Right lobe of liver (tissue), 6 donors: ENCODE results near the gene UROC1. TPM values are rescaled to one million over a fixed set of nuclear protein-coding genes. Genes with fewer than 3 reads are reported as not detected.
A peak's percentile ranks its signal among the peaks of the same experiment; 100 is the strongest.

Source experiments
- ATAC-seq, 4 donors: fragments of 200-7000 bp; cut with Tn5 transposase; one replicate each; pipeline ENCODE4 v1.9.1; 2020; ENCODE audit warnings: mild to moderate bottlenecking in 4 of 4, moderate library complexity in 4 of 4
- DNase-seq, 3 donors: peaks; one replicate each; pipeline ENCODE4 v3.0.0-alpha.2; 2020
- H3K27ac ChIP-seq, 3 donors: fragments of 200-600 bp; one replicate each; pipeline ENCODE4 v1.8.0; 2022
- H3K27me3 ChIP-seq, 2 donors: fragments of 200-600 bp; one replicate each; pipeline ENCODE4 v1.8.0; 2022
- H3K36me3 ChIP-seq, 4 donors: fragments of 200-600 bp; sonication (generic) in 1 of 4; one replicate each; pipeline versions ENCODE4 v1.5.1 to v1.8.0; 2017 to 2022; ENCODE audit warnings: control low read depth in 1 of 4
- H3K4me1 ChIP-seq, 4 donors: fragments of 200-600 bp; sonication (generic) in 1 of 4; one replicate each; pipeline versions ENCODE4 v1.5.1 to v1.8.0; 2017 to 2022; ENCODE audit warnings: control low read depth in 1 of 4
- H3K4me3 ChIP-seq, 3 donors: fragments of 200-600 bp; one replicate each; pipeline ENCODE4 v1.8.0; 2022
- H3K9me3 ChIP-seq, 4 donors: fragments of 200-600 bp; sonication (generic) in 1 of 4; one replicate each; pipeline versions ENCODE4 v1.5.1 to v1.8.0; 2017 to 2022; ENCODE audit warnings: control low read depth in 1 of 4
- CTCF ChIP-seq, 4 donors: fragments of 200-600 bp in 3 of 4; fragments of 450-650 bp in 1 of 4; IDR thresholded peaks; one replicate each; pipeline versions ENCODE4 v1.5.1 to v1.8.0; 2016 to 2022; ENCODE audit warnings: antibody characterized with exemption in 4 of 4, mild to moderate bottlenecking in 2 of 4
- POLR2A ChIP-seq: fragments of 450-650 bp; IDR thresholded peaks from one replicate; pipeline ENCODE4 v1.6.1; 2017; ENCODE audit warnings: antibody characterized with exemption, mild to moderate bottlenecking
- WGBS: methylation state at CpG from one replicate; pipeline ENCODE4 v1.1.6; 2018; ENCODE audit warnings: low coverage, low lambda C conversion rate; ENCODE audit not compliant: insufficient coverage; ENCODE audit errors: missing lambda C conversion rate; 5-methylcytosine and 5-hydroxymethylcytosine counted together
- intact Hi-C, 2 donors: fragments of 100-400 bp; cut with DNase I; formaldehyde crosslinking; loops; one replicate each; pipeline versions ENCODE4 v1.11.2 to v1.14.1; 2022
- total RNA-seq, 6 experiments: library from RNA; depleted of rRNA in 2 of 6; stranded (reverse); fragments of >200 nt in 2 of 6; fragmentation: NEBNext Ultra II Directional in 3 of 6; extraction: Animal tissue kit (Norgen Biotek cat#: 25700) in 3 of 6; gene quantifications; one replicate each; pipeline versions ENCODE4 v1.1.0 to v1.2.4, GENCODE V29; 2016 to 2023
- donor health status: DM: no; HTN: yes; CAD: no.
- donor health status: DM: no; HTN: no; CAD: no.
- donor health status: DM: no; HTN: no; CAD: no.
- donor health status: DM: no; HTN: yes; CAD: no.
- donor health status: DM: no; HTN: yes; CAD: no.

The UROC1 gene
- total RNA-seq, 6 experiments from 2014 or later: 15.1 to 101 (median 55.8) TPM

- DNase-seq (peak in 1 of 3 donors; percentile 36), ATAC-seq (no peak)
- Histone ChIP-seq H3K9me3 (no peaks in the 10 kb centered on the region), H3K4me3 (no peak overlapping the region), H3K36me3 (peaks cover 0 to 25% (median 0%) of the 10 kb centered on the region in 4 donors), H3K27me3 (no peaks in the 10 kb centered on the region), H3K27ac (no peak overlapping the region), H3K4me1 (peaks cover 0 to 32% (median 3%) of the 10 kb centered on the region in 4 donors)
- intact Hi-C loops: no loop called here
- WGBS: 58% methylated on average over 8 of the region's 14 CpGs
- TF ChIP-seq POLR2A (no peak), CTCF (IDR thresholded peaks at IDR 0.05) (no peak)
Observed at GRCh38 chr3:126486360-126486847, 31.2 kb downstream of the UROC1 start.

- DNase-seq: peak in 2 of 3 donors; percentile 11 to 43
- Histone ChIP-seq H3K27ac (no peak overlapping the region), H3K4me3 (no peak overlapping the region), H3K9me3 (no peaks in the 10 kb centered on the region), H3K36me3 (peaks cover 0 to 25% (median 0%) of the 10 kb centered on the region in 4 donors), H3K4me1 (peaks cover 0 to 37% (median 4%) of the 10 kb centered on the region in 4 donors), H3K27me3 (no peaks in the 10 kb centered on the region)
- no peak for ATAC-seq
- intact Hi-C loops: no loop called here
- no peak for TF ChIP-seq CTCF (IDR thresholded peaks at IDR 0.05)
- TF ChIP-seq POLR2A: no peak
- WGBS: 91% methylated on average over 4 of the region's 9 CpGs
Observed at GRCh38 chr3:126485956-126486355, 31.6 kb downstream of the UROC1 start.

DNA sequence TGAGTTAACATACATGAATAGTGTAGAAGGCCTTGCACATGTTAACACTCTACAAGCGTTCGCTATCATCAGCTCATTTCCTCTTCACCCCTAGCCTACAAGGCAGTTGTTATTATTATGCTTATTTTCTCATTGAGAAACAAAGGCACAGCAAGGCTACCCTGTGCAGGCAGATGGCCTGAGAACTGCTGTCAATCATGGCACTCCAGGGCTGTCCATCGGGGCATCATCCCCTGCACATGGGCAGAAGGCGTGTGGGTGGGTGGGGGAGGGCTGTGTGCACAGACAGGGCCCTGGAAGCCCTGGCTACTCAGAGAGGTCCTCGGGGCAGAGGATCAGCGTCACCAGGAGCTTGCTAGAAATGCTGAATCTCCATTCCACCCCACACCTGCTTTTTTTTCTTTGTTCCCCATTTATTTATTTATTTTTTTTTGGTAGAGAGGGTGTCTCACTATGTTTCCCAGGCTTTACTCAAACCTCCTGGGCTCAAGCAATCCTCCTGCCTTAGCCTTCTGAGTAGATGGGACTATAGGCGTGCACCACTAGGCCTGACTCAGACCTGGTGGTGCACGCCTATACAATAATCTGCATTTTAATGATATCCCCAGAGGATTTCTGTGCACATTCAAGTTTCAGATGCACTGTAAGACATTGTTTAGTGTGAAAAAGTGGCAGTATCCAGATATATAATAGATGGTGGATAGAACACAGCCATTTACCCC lies 32.2 kb downstream of the UROC1 start:
- no peaks in the 10 kb centered on the region for H3K27me3 ChIP-seq
- TF ChIP-seq POLR2A (no peak), CTCF (IDR thresholded peaks at IDR 0.05) (no peak)
- no peak overlapping the region for H3K4me3 ChIP-seq
- DNase-seq (peak in 2 of 3 donors; percentile 5 to 39), ATAC-seq (no peak)
- WGBS: 87% methylated on average over 5 of the region's 8 CpGs
- intact Hi-C loops: no loop called here
- peaks cover 0 to 37% (median 4%) of the 10 kb centered on the region in 4 donors for H3K4me1 ChIP-seq
- peaks cover 0 to 25% (median 0%) of the 10 kb centered on the region in 4 donors for H3K36me3 ChIP-seq
- H3K27ac ChIP-seq: no peak overlapping the region
- H3K9me3 ChIP-seq: no peaks in the 10 kb centered on the region

DNA sequence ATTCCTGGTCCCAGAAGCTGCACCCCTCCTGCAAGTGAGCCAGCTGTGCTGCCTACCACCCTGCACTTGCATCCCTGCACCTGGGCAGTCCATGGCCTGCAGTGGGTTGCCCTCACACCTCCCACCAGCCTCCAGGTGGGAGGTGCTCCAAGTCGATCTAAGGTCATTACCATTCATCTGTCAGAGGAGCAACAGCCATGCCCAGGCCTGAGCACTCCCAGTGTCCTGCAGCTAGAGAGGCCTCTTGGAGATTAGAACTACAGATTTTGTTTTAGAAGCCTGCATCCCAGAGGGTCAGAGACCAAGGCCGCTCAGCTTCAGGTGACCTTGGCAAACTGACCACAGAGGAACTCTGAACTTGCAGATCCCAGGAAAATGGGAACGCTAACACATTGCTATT lies 32.9 kb downstream of the UROC1 start:
- Histone ChIP-seq H3K27me3 (no peaks in the 10 kb centered on the region), H3K36me3 (peaks cover 0 to 20% (median 0%) of the 10 kb centered on the region in 4 donors), H3K4me3 (no peak overlapping the region), H3K9me3 (no peaks in the 10 kb centered on the region), H3K4me1 (peaks cover 0 to 37% (median 4%) of the 10 kb centered on the region in 4 donors), H3K27ac (no peak overlapping the region)
- 71% methylated on average over 3 of the region's 3 CpGs for WGBS
- intact Hi-C loops: no loop called here
- TF ChIP-seq CTCF (IDR thresholded peaks at IDR 0.05): no peak
- no peak for TF ChIP-seq POLR2A
- DNase-seq: peak in 2 of 3 donors; percentile 9 to 42
- no peak for ATAC-seq
